Nephron progenitor cell (in vitro differentiated cells): ENCODE measurements around the gene THSD4.

Experiments
- DNase-seq: peaks from one replicate; pipeline ENCODE4 v3.0.0; 2021
- H3K27ac Mint-ChIP-seq: 2 replicates; pipeline ENCODE4 v1.8.0; 2021; ENCODE audit warnings: mild to moderate bottlenecking, moderate library complexity, mixed read lengths
- H3K27me3 Mint-ChIP-seq: 2 replicates; pipeline ENCODE4 v1.8.0; 2021; ENCODE audit warnings: mild to moderate bottlenecking, low read depth, mixed read lengths; ENCODE audit not compliant: poor library complexity
- H3K36me3 Mint-ChIP-seq: 2 replicates; pipeline ENCODE4 v1.8.0; 2021; ENCODE audit warnings: low read depth, mixed read lengths
- H3K4me1 Mint-ChIP-seq: 2 replicates; pipeline ENCODE4 v1.8.0; 2021; ENCODE audit warnings: mixed read lengths
- H3K4me3 Mint-ChIP-seq: 2 replicates; pipeline ENCODE4 v1.8.0; 2021; ENCODE audit warnings: mild to moderate bottlenecking, moderate library complexity, mixed read lengths
- H3K9me3 Mint-ChIP-seq: 2 replicates; pipeline ENCODE4 v1.8.0; 2021; ENCODE audit warnings: mild to moderate bottlenecking, moderate library complexity, mixed read lengths
- CTCF ChIP-seq: fragments of 200-600 bp; sonication (generic); IDR thresholded peaks from 2 replicates; pipeline ENCODE4 v1.5.0; 2021; ENCODE audit warnings: antibody characterized with exemption

The THSD4 gene

DNA sequence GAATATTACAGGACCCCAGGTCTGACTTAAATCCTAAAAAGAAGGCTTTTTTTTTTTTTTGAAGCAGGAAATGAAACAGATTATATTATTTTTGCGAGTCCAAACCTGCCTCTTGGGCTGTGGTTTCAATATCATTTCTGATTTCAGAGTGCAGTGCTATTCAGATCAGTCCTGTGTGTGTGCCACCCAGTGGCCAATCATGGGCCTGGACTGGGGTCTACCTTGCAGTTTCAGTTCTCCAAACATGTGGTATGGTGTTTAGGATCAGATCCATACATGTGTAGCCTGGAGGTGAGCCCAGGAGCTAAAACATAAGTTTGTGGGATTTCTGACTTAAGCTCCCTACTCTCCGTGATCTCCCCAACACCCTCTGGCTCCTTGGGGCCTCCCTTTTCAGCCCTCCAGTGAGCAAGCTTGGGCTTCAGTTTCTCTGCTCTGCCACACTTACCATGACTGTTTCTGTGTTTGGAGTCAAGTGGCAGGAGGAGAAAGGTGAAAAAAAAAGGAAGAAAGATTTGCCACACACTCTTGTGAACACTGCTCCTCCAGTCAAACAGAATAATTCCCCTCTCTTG lies 12.1 kb upstream of the THSD4 start:
- H3K27ac Mint-ChIP-seq = peak overlapping the region; percentile 7
- peaks cover 9% of the 10 kb centered on the region for H3K4me1 Mint-ChIP-seq
- no peaks in the 10 kb centered on the region for H3K36me3 Mint-ChIP-seq
- no peak for TF ChIP-seq CTCF
- no peaks in the 10 kb centered on the region for H3K27me3 Mint-ChIP-seq
- no peak for DNase-seq
- no peak overlapping the region for H3K4me3 Mint-ChIP-seq
- peaks cover 6% of the 10 kb centered on the region for H3K9me3 Mint-ChIP-seq

DNA sequence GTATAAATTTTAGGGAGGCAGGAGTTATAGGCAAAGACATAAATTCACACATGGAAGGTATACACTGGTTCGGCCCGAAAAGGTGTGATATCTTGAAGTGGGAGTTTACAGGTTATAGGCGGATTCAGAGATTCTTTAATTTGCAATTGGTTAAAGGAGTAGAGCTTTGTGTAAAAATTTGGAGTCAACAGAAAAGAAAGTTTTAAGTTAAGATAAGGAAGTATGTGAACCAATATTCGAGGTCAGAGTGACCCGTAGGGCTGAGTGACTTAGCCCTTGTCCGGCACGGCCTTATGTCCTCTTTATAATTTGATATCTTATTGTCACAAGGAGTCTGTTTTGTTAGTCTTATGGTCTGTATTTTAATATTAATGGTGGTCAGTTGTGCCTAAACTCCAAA lies 10.6 kb upstream of the THSD4 start:
- Mint-ChIP-seq H3K4me1 (peaks cover 12% of the 10 kb centered on the region), H3K27me3 (peaks cover 2% of the 10 kb centered on the region), H3K4me3 (no peak overlapping the region), H3K9me3 (peaks cover 6% of the 10 kb centered on the region), H3K36me3 (no peaks in the 10 kb centered on the region), H3K27ac (peak overlapping the region; percentile 8)
- TF ChIP-seq CTCF = no peak
- no peak for DNase-seq

- Mint-ChIP-seq H3K4me3 (no peak overlapping the region), H3K27me3 (peaks cover 4% of the 10 kb centered on the region), H3K9me3 (peaks cover 6% of the 10 kb centered on the region), H3K4me1 (peaks cover 20% of the 10 kb centered on the region), H3K27ac (no peak overlapping the region), H3K36me3 (no peaks in the 10 kb centered on the region)
- no peak for DNase-seq
- no peak for TF ChIP-seq CTCF
These were observed 9.8 kb upstream of the THSD4 start for GRCh38 chr15:71105444-71105843.

DNA sequence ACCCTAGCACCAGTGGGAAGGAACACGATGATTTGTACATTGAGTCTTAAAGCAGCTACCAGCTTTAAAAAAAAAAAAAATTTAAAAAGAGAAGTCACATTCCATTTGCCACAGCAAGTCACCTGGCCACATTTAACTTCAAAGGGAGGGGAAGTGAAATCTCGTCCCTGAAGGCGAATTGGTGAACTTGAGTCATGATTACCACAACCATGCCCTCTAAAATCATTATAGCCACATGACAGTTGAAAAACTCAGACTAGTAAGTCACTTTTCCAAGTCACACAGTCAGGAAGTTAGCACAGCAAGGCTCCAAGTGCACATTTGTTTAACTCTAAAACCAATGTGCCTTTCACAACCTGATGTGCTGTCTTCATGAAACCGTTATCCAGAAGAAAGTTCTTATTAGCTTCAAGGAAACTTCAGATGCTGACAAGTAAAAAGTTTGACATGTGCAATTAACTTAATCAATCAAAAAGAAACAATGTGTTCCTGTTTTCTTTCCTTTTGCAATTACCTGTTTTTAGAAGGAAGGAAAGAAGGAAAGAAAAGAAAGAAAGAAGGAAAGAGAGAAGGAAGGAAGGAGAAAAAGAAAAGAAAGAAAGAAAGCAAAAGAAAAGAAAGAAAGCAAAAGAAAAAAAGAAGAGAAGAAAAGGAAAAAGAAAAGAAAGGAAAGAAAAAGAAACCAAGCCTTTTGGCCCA lies 8.3 kb upstream of the THSD4 start:
- peaks cover 9% of the 10 kb centered on the region for H3K27me3 Mint-ChIP-seq
- peaks cover 35% of the 10 kb centered on the region for H3K4me1 Mint-ChIP-seq
- H3K9me3 Mint-ChIP-seq = peaks cover 6% of the 10 kb centered on the region
- DNase-seq = no peak
- no peak overlapping the region for H3K27ac Mint-ChIP-seq
- H3K36me3 Mint-ChIP-seq = no peaks in the 10 kb centered on the region
- no peak overlapping the region for H3K4me3 Mint-ChIP-seq
- no peak for TF ChIP-seq CTCF

DNA sequence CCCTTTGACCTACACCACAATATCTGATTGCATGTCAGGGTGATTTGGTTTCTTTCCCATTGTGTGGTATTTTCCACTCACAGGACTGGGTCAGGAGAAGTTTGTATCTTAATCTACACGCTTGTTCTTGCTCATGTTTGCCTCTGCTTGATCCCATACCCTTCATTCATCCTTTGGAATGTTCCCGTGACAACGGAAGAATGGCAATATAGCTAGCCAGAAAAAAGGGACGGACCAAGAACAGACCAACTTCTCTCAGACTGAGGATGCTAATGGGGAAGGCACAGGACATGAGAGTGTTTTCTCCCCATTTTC lies 7.8 kb upstream of the THSD4 start:
- no peak for TF ChIP-seq CTCF

DNA sequence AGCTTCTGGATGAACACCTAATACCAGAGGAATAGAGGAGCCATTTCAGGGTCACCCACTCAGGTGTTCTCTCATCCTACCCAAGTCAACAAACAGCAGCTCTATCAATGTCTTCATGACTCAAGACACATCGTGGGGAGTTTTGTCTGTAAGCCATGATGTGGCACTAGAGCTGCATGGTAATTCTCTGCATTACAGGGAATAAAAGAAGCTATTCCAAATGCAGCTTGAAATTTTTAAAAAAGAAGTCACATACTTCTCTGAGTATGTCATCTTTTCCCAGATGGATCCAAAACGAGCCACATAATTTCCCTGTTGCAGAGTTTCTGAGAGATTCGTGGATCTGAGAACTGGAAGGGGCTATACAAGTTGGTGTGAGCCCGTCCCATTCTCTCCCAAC lies 6.1 kb upstream of the THSD4 start:
- Mint-ChIP-seq H3K4me3 (no peak overlapping the region), H3K27me3 (peaks cover 11% of the 10 kb centered on the region), H3K4me1 (peaks cover 37% of the 10 kb centered on the region), H3K27ac (no peak overlapping the region), H3K9me3 (no peaks in the 10 kb centered on the region), H3K36me3 (no peaks in the 10 kb centered on the region)
- TF ChIP-seq CTCF = no peak
- no peak for DNase-seq

More for the DNA sequence above, 7.8 kb upstream of the THSD4 start:
- H3K27ac Mint-ChIP-seq = no peak overlapping the region
- H3K4me1 Mint-ChIP-seq = peaks cover 37% of the 10 kb centered on the region
- H3K36me3 Mint-ChIP-seq = no peaks in the 10 kb centered on the region
- H3K9me3 Mint-ChIP-seq = peaks cover 5% of the 10 kb centered on the region
- no peak overlapping the region for H3K4me3 Mint-ChIP-seq
- DNase-seq = no peak
- H3K27me3 Mint-ChIP-seq = peaks cover 11% of the 10 kb centered on the region
